Measurements from ENCODE around the gene CFAP46. TPM values are rescaled to one million over a fixed set of nuclear protein-coding genes. Genes with fewer than 3 reads are reported as not detected.

Gene CFAP46
- total and polyA plus RNA-seq, 4 donors: 3.1 to 18.8 (median 7.1) TPM

GRCh38 chr10:132883391-132883881 lies 58.9 kb downstream of the CFAP46 start:
- no peak for ATAC-seq (ENCODE audit: insufficient read depth, low FRiP score)
- H3K27ac ChIP-seq (ENCODE audit: low read depth in 1 of 2, low read length in 1 of 2): no peak overlapping the region
- H3K36me3 ChIP-seq (ENCODE audit: control insufficient read depth in 4 of 4, insufficient read depth in 4 of 4, low read length in 4 of 4): no peaks in the 10 kb centered on the region
- H3K9ac ChIP-seq (ENCODE audit: insufficient read depth in 1 of 2, low read length in 2 of 2): no peak overlapping the region
- peaks cover 0 to 8% (median 4%) of the 10 kb centered on the region in 3 donors for H3K27me3 ChIP-seq (ENCODE audit: control insufficient read depth in 3 of 3, insufficient read depth in 3 of 3, low read length in 2 of 3)
- no peak for TF ChIP-seq CTCF (IDR thresholded peaks at IDR 0.05; ENCODE audit: control extremely low read depth, extremely low read depth)
- no peak overlapping the region for H3K4me3 ChIP-seq
- WGBS, 2 donors: 72 to 84% methylated on average over 20 of the region's 20 CpGs
- DNase-seq: peak in 1 of 3 donors; percentile 6
- H3K4me1 ChIP-seq (ENCODE audit: control insufficient read depth in 5 of 5, insufficient read depth in 5 of 5, low read length in 5 of 5): peaks cover 0 to 6% (median 0%) of the 10 kb centered on the region in 5 donors
- H3K9me3 ChIP-seq (ENCODE audit: control insufficient read depth in 4 of 4, insufficient read depth in 3 of 4, low read length in 3 of 4): peaks cover 0 to 3% (median 0%) of the 10 kb centered on the region in 4 donors

- 79 to 83% methylated on average over 18 of the region's 18 CpGs for WGBS, 2 donors
- peaks cover 0 to 6% (median 0%) of the 10 kb centered on the region in 5 donors for H3K4me1 ChIP-seq (ENCODE audit: control insufficient read depth in 5 of 5, insufficient read depth in 5 of 5, low read length in 5 of 5)
- H3K27me3 ChIP-seq (ENCODE audit: control insufficient read depth in 3 of 3, insufficient read depth in 3 of 3, low read length in 2 of 3): peaks cover 0 to 9% (median 8%) of the 10 kb centered on the region in 3 donors
- ATAC-seq (ENCODE audit: insufficient read depth, low FRiP score) (no peak), DNase-seq (peak in 1 of 3 donors; percentile 1)
- H3K9me3 ChIP-seq (ENCODE audit: control insufficient read depth in 4 of 4, insufficient read depth in 3 of 4, low read length in 3 of 4): peaks cover 0 to 3% (median 0%) of the 10 kb centered on the region in 4 donors
- H3K27ac ChIP-seq (ENCODE audit: low read depth in 1 of 2, low read length in 1 of 2): no peak overlapping the region
- no peaks in the 10 kb centered on the region for H3K36me3 ChIP-seq (ENCODE audit: control insufficient read depth in 4 of 4, insufficient read depth in 4 of 4, low read length in 4 of 4)
- no peak overlapping the region for H3K9ac ChIP-seq (ENCODE audit: insufficient read depth in 1 of 2, low read length in 2 of 2)
- H3K4me3 ChIP-seq: no peak overlapping the region
- TF ChIP-seq CTCF (IDR thresholded peaks at IDR 0.05; ENCODE audit: control extremely low read depth, extremely low read depth): no peak
These were observed 60.1 kb downstream of the CFAP46 start for GRCh38 chr10:132882069-132882951.

GRCh38 chr10:132881186-132881920 lies 61.0 kb downstream of the CFAP46 start:
- WGBS, 2 donors: 85 to 94% methylated on average over 23 of the region's 23 CpGs
- H3K4me1 ChIP-seq (ENCODE audit: control insufficient read depth in 5 of 5, insufficient read depth in 5 of 5, low read length in 5 of 5): peaks cover 0 to 6% (median 0%) of the 10 kb centered on the region in 5 donors

More at GRCh38 chr10:132881186-132881920, 61.0 kb downstream of the CFAP46 start:
- Histone ChIP-seq H3K9ac (ENCODE audit: insufficient read depth in 1 of 2, low read length in 2 of 2) (no peak overlapping the region), H3K27me3 (ENCODE audit: control insufficient read depth in 3 of 3, insufficient read depth in 3 of 3, low read length in 2 of 3) (peaks cover 0 to 11% (median 5%) of the 10 kb centered on the region in 3 donors), H3K4me3 (no peak overlapping the region), H3K36me3 (ENCODE audit: control insufficient read depth in 4 of 4, insufficient read depth in 4 of 4, low read length in 4 of 4) (no peaks in the 10 kb centered on the region), H3K27ac (ENCODE audit: low read depth in 1 of 2, low read length in 1 of 2) (no peak overlapping the region), H3K9me3 (ENCODE audit: control insufficient read depth in 4 of 4, insufficient read depth in 3 of 4, low read length in 3 of 4) (peaks cover 0 to 3% (median 0%) of the 10 kb centered on the region in 4 donors)
- TF ChIP-seq CTCF (IDR thresholded peaks at IDR 0.05; ENCODE audit: control extremely low read depth, extremely low read depth): no peak
- DNase-seq (peak in 1 of 3 donors; percentile 3), ATAC-seq (ENCODE audit: insufficient read depth, low FRiP score) (no peak)

Measured in lung (tissue), 12 donors.